Stimulated activated CD4-positive, alpha-beta T cell treated with anti-CD3 and anti-CD28 coated beads, TNF-alpha, amount 100 ng/mL, for 48 hours (primary cell): ENCODE data around the gene FGD3.
A peak's percentile ranks its signal among the peaks of the same experiment; 100 is the strongest.

ENCODE experiments used
- DNase-seq, 3 donors: peaks; one replicate each; pipeline ENCODE4 v3.0.0-alpha.2; 2020; ENCODE audit warnings: low read depth in 3 of 3

FGD3 gene

GRCh38 chr9:93030642-93031628 is 83.6 kb downstream of the FGD3 start:
- no peak for DNase-seq

- no peak for DNase-seq
Measured at GRCh38 chr9:93031629-93032430, 84.5 kb downstream of the FGD3 start.

- no peak for DNase-seq
Measured at GRCh38 chr9:93032545-93032944, 85.2 kb downstream of the FGD3 start.

- no peak for DNase-seq
Measured at GRCh38 chr9:93033531-93033930, 86.2 kb downstream of the FGD3 start.

GRCh38 chr9:93035106-93035660 is 87.9 kb downstream of the FGD3 start:
- no peak for DNase-seq

- DNase-seq, result no peak
Measured at GRCh38 chr9:93035821-93036351, 88.6 kb downstream of the FGD3 start.

- no peak for DNase-seq
Measured at GRCh38 chr9:93036887-93037475, 89.7 kb downstream of the FGD3 start.

GRCh38 chr9:93037476-93037971 is 90.2 kb downstream of the FGD3 start:
- no peak for DNase-seq

- DNase-seq, result no peak
Measured at GRCh38 chr9:93038918-93039317, 91.6 kb downstream of the FGD3 start.

- no peak for DNase-seq
Measured at GRCh38 chr9:93039456-93039855, 92.1 kb downstream of the FGD3 start.

GRCh38 chr9:93039976-93040375 is 92.7 kb downstream of the FGD3 start:
- no peak for DNase-seq

GRCh38 chr9:93040409-93040808 is 93.1 kb downstream of the FGD3 start:
- no peak for DNase-seq

GRCh38 chr9:93041108-93041802 is 93.9 kb downstream of the FGD3 start:
- DNase-seq, result peak in 1 of 3 donors; percentile 41

GRCh38 chr9:93043122-93043521 is 95.8 kb downstream of the FGD3 start:
- DNase-seq, result no peak

- DNase-seq, result no peak
Measured at GRCh38 chr9:93045521-93045920, 98.2 kb downstream of the FGD3 start.

- no peak for DNase-seq
Measured at GRCh38 chr9:93048566-93049448, 101.5 kb downstream of the FGD3 start.

- no peak for DNase-seq
Measured at GRCh38 chr9:93049491-93049890, 102.2 kb downstream of the FGD3 start.

- DNase-seq, result no peak
Measured at GRCh38 chr9:93050231-93050630, 102.9 kb downstream of the FGD3 start.

GRCh38 chr9:93051680-93052089 is 104.4 kb downstream of the FGD3 start:
- no peak for DNase-seq
